H9 (cell line): ENCODE results near the gene THAP11. TPM values are rescaled to one million over a fixed set of nuclear protein-coding genes. Genes with fewer than 3 reads are reported as not detected.
A peak's percentile ranks its signal among the peaks of the same experiment; 100 is the strongest.

ENCODE experiments used
- DNase-seq: peaks from one replicate; pipeline ENCODE4 v3.0.0-alpha.2; 2017
- H2AFZ ChIP-seq: one replicate; pipeline ENCODE4 v1.6.1; 2013; ENCODE audit warnings: mild to moderate bottlenecking, low read length, control low read depth, moderate library complexity
- H2AK5ac ChIP-seq: 2 replicates; pipeline ENCODE4 v1.6.1; 2013; ENCODE audit warnings: low read length, control low read depth, mixed read lengths; ENCODE audit not compliant: insufficient read length
- H2BK120ac ChIP-seq: one replicate; pipeline ENCODE4 v1.6.1; 2013; ENCODE audit warnings: low read depth, mild to moderate bottlenecking, low read length, control low read depth, inconsistent platforms; ENCODE audit not compliant: poor library complexity, severe bottlenecking
- H2BK12ac ChIP-seq: 2 replicates; pipeline ENCODE4 v1.6.1; 2013; ENCODE audit warnings: low read length, control low read depth, mixed read lengths, low read depth; ENCODE audit not compliant: insufficient read length
- H2BK15ac ChIP-seq: 2 replicates; pipeline ENCODE4 v1.6.1; 2013; ENCODE audit warnings: low read depth, low read length, control low read depth
- H2BK20ac ChIP-seq: one replicate; pipeline ENCODE4 v1.6.1; 2013; ENCODE audit warnings: low read depth, mild to moderate bottlenecking, low read length, control low read depth, inconsistent platforms; ENCODE audit not compliant: poor library complexity, severe bottlenecking
- H2BK5ac ChIP-seq: 2 replicates; pipeline ENCODE4 v1.6.1; 2013; ENCODE audit warnings: low read length, control low read depth, mixed read lengths; ENCODE audit not compliant: insufficient read length
- H3K14ac ChIP-seq: 2 replicates; pipeline ENCODE4 v1.6.1; 2013; ENCODE audit warnings: low read length, control low read depth; ENCODE audit not compliant: insufficient read depth
- H3K18ac ChIP-seq: 2 replicates; pipeline ENCODE4 v1.6.1; 2013; ENCODE audit warnings: low read depth, mild to moderate bottlenecking, mixed read lengths, low read length, control low read depth; ENCODE audit not compliant: insufficient read length
- H3K23ac ChIP-seq: 2 replicates; pipeline ENCODE4 v1.6.1; 2013; ENCODE audit warnings: low read length, control low read depth, mixed read lengths, low read depth; ENCODE audit not compliant: insufficient read length
- H3K23me2 ChIP-seq: 2 replicates; pipeline ENCODE4 v1.6.1; 2013; ENCODE audit warnings: low read depth, mild to moderate bottlenecking, mixed read lengths, low read length, control low read depth; ENCODE audit not compliant: insufficient read length, poor library complexity, severe bottlenecking
- H3K27ac ChIP-seq: 2 replicates; pipeline ENCODE4 v1.5.1; 2013; ENCODE audit warnings: low read length, control low read depth, mixed read lengths, low read depth; ENCODE audit not compliant: insufficient read length
- H3K27me3 ChIP-seq: 2 replicates; pipeline ENCODE4 v1.6.1; 2013; ENCODE audit warnings: low read length, control low read depth, inconsistent platforms; ENCODE audit not compliant: insufficient read depth
- H3K4ac ChIP-seq: 2 replicates; pipeline ENCODE4 v1.6.1; 2013; ENCODE audit warnings: low read depth, mild to moderate bottlenecking, control low read depth, inconsistent platforms, low read length, moderate library complexity
- H3K4me1 ChIP-seq: 2 replicates; pipeline ENCODE4 v1.6.1; 2013; ENCODE audit warnings: low read length, control low read depth, inconsistent platforms; ENCODE audit not compliant: insufficient read depth
- H3K4me2 ChIP-seq: 2 replicates; pipeline ENCODE4 v1.6.1; 2013; ENCODE audit warnings: low read length, control low read depth, mixed read lengths; ENCODE audit not compliant: insufficient read length, insufficient read depth
- H3K56ac ChIP-seq: 2 replicates; pipeline ENCODE4 v1.6.1; 2013; ENCODE audit warnings: low read depth, mild to moderate bottlenecking, mixed read lengths, low read length, control low read depth; ENCODE audit not compliant: insufficient read length
- H3K79me1 ChIP-seq: 2 replicates; pipeline ENCODE4 v1.6.1; 2013; ENCODE audit warnings: low read depth, mild to moderate bottlenecking, moderate library complexity, low read length, control low read depth, inconsistent platforms; ENCODE audit not compliant: insufficient read depth, poor library complexity, severe bottlenecking
- H3K79me2 ChIP-seq: 2 replicates; pipeline ENCODE4 v1.6.1; 2013; ENCODE audit warnings: low read length, control low read depth, inconsistent platforms; ENCODE audit not compliant: insufficient read depth
- H3K9ac ChIP-seq: 2 replicates; pipeline ENCODE4 v1.6.1; 2013; ENCODE audit warnings: low read length, control low read depth, mixed read lengths; ENCODE audit not compliant: insufficient read length; ENCODE audit errors: extremely low read depth
- H3K9me3 ChIP-seq: one replicate; pipeline ENCODE4 v1.6.1; 2013; ENCODE audit warnings: low read depth, low read length, inconsistent platforms; ENCODE audit not compliant: control insufficient read depth
- H3T11ph ChIP-seq: one replicate; pipeline ENCODE4 v1.6.1; 2013; ENCODE audit warnings: mild to moderate bottlenecking, low read length, control low read depth, inconsistent platforms
- H4K20me1 ChIP-seq: one replicate; pipeline ENCODE4 v1.6.1; 2013; ENCODE audit not compliant: control insufficient read depth, insufficient read length, insufficient read depth
- H4K5ac ChIP-seq: 2 replicates; pipeline ENCODE4 v1.6.1; 2013; ENCODE audit warnings: low read depth, mild to moderate bottlenecking, mixed read lengths, low read length, control low read depth; ENCODE audit not compliant: insufficient read length
- H4K8ac ChIP-seq: replicated peaks from 2 replicates; pipeline ENCODE4 v1.6.1; 2013; ENCODE audit warnings: low read length, control low read depth, mixed read lengths, low read depth; ENCODE audit not compliant: insufficient read length
- H4K91ac ChIP-seq: 2 replicates; pipeline ENCODE4 v1.6.1; 2013; ENCODE audit warnings: low read depth, mild to moderate bottlenecking, moderate library complexity, mixed read lengths, low read length, control low read depth; ENCODE audit not compliant: insufficient read length
- H3K27ac Mint-ChIP-seq, 3 experiments: 2 replicates in 2 of 3; 3 replicates in 1 of 3; pipeline ENCODE4 v1.8.0; 2020 to 2021; ENCODE audit warnings: mixed read lengths in 3 of 3, mild to moderate bottlenecking in 1 of 3, moderate library complexity in 1 of 3
- H3K27me3 Mint-ChIP-seq: 2 replicates; pipeline ENCODE4 v1.8.0; 2021; ENCODE audit warnings: low read depth, mild to moderate bottlenecking, moderate library complexity, mixed read lengths
- H3K36me3 Mint-ChIP-seq, 3 experiments: 2 replicates in 2 of 3; 3 replicates in 1 of 3; pipeline ENCODE4 v1.8.0; 2020 to 2021; ENCODE audit warnings: low read depth in 3 of 3, mixed read lengths in 3 of 3; ENCODE audit not compliant: insufficient read depth in 1 of 3
- H3K4me1 Mint-ChIP-seq, 2 experiments: 2 replicates each; pipeline ENCODE4 v1.8.0; 2020; ENCODE audit warnings: mixed read lengths in 2 of 2
- H3K4me3 Mint-ChIP-seq, 2 experiments: 2 replicates in 1 of 2; 3 replicates in 1 of 2; pipeline ENCODE4 v1.8.0; 2020 to 2021; ENCODE audit warnings: mild to moderate bottlenecking in 2 of 2, mixed read lengths in 2 of 2, moderate library complexity in 1 of 2
- H3K9me3 Mint-ChIP-seq, 2 experiments: 2 replicates in 1 of 2; 3 replicates in 1 of 2; pipeline ENCODE4 v1.8.0; 2020; ENCODE audit warnings: mild to moderate bottlenecking in 2 of 2, mixed read lengths in 2 of 2, moderate library complexity in 1 of 2
- WGBS: extraction: QIAGEN DNeasy Blood & Tissue Kit; methylation state at CpG from one replicate; pipeline ENCODE4 v1.1.7; 2013; ENCODE audit warnings: missing lambda C conversion rate, low lambda C conversion rate, mixed read lengths; ENCODE audit not compliant: insufficient read length; ENCODE audit errors: extremely low coverage; 5-methylcytosine and 5-hydroxymethylcytosine counted together
- total RNA-seq: library from RNA; stranded (reverse); gene quantifications from 2 replicates; pipeline ENCODE4 v1.2.1, GENCODE V29; 2021
- TF ChIP-seq, protein P1 (sequence below): fragments of 200-600 bp; sonication (generic); conservative IDR thresholded peaks from 3 replicates; pipeline ENCODE4 v1.8.0; 2021; ENCODE audit warnings: antibody characterized with exemption, mild to moderate bottlenecking

Gene THAP11
- total RNA-seq, 1 experiment from 2014 or later, result 48.9 TPM

DNA sequence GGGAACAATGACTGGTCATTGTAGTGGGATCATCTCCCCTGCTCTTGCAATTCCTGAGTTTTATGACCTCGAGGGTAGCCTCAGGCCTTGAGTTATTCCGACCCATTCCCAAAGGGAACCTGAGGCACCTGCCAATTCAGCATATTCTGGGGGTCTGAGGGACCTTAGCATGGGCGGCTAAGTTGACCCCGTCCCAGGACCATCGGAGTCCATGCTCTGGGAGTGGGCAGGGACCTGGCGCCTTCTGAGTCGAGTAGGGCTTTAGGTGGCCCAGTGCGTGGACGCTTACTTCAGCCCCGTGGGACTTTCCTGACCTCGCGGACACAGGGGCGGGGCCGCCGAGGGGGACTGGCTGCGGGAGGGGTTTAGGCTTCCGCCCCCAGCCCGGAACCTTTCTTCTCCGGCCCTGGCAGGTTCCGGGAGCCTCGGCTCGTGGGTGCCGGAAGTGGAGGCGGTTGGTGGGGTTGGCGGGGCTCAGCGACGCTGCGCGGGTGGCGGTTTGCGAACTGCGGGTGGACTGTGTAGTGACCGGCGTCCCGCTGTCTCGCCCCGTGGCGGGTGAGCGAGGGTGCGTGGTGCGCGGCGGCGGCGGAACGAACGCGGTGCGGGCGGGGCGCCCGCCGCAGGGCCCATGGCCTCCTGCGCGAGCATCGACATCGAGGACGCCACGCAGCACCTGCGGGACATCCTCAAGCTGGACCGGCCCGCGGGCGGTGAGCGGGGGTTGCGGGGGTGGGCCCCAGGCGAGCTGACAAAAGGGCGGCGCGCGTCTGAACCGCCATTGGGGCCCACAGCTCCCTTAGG is 30.7 kb downstream of the THAP11 start, which contains the start of gene EDC4:
Gene EDC4, plus strand, starts transcription at position 422 of the 804 bp plus-strand sequence. Its CDS starts 210 bp downstream, at position 632.
- Mint-ChIP-seq H3K27me3 (no peaks in the 10 kb centered on the region), H3K27ac (peak within 1 kb of the TSS; percentile 89 to 98 (median 97); a peak in 6 of 7 replicates), H3K4me1 (peaks cover 11 to 13% of the 10 kb centered on the region in 2 experiments), H3K9me3 (no peaks in the 10 kb centered on the region), H3K4me3 (peak within 1 kb of the TSS; percentile 91 to 96), H3K36me3 (peaks cover 15 to 64% (median 45%) of the 10 kb centered on the region in 3 experiments; a peak in 6 of 7 replicates)
- no peaks in the 10 kb centered on the region; the same call in 1 of the 2 replicates for H3K4me1 ChIP-seq
- peak; percentile 69 for DNase-seq
- no peaks in the 10 kb centered on the region for H4K20me1 ChIP-seq
- H4K91ac ChIP-seq, result no peak within 1 kb of the TSS
- no peaks in the 10 kb centered on the region for H3K27me3 ChIP-seq
- no peak within 1 kb of the TSS for H2AFZ ChIP-seq
- WGBS, result no CpG with 5 or more reads among the region's 72 CpGs
- no peaks in the 10 kb centered on the region for H3K9me3 ChIP-seq
- no peaks in the 10 kb centered on the region for H3K79me1 ChIP-seq
- no peak within 1 kb of the TSS for H2BK20ac ChIP-seq
- H3K18ac ChIP-seq, result no peak within 1 kb of the TSS
- H3T11ph ChIP-seq, result no peak within 1 kb of the TSS
- H3K23ac ChIP-seq, result no peak within 1 kb of the TSS
- H2AK5ac ChIP-seq, result no peak within 1 kb of the TSS
- H4K5ac ChIP-seq, result no peak within 1 kb of the TSS
- H2BK5ac ChIP-seq, result no peak within 1 kb of the TSS
- peak within 1 kb of the TSS; percentile 79 for H3K4me2 ChIP-seq
- H3K23me2 ChIP-seq, result peaks cover 13% of the 10 kb centered on the region
- H3K4ac ChIP-seq, result no peak within 1 kb of the TSS
- TF ChIP-seq, protein P1, sequence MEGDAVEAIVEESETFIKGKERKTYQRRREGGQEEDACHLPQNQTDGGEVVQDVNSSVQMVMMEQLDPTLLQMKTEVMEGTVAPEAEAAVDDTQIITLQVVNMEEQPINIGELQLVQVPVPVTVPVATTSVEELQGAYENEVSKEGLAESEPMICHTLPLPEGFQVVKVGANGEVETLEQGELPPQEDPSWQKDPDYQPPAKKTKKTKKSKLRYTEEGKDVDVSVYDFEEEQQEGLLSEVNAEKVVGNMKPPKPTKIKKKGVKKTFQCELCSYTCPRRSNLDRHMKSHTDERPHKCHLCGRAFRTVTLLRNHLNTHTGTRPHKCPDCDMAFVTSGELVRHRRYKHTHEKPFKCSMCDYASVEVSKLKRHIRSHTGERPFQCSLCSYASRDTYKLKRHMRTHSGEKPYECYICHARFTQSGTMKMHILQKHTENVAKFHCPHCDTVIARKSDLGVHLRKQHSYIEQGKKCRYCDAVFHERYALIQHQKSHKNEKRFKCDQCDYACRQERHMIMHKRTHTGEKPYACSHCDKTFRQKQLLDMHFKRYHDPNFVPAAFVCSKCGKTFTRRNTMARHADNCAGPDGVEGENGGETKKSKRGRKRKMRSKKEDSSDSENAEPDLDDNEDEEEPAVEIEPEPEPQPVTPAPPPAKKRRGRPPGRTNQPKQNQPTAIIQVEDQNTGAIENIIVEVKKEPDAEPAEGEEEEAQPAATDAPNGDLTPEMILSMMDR, result no peak
- peak within 1 kb of the TSS; percentile 79; the same call in 1 of the 2 replicates for H3K14ac ChIP-seq
- no peak within 1 kb of the TSS for H4K8ac ChIP-seq
- no peak within 1 kb of the TSS for H2BK12ac ChIP-seq
- peak within 1 kb of the TSS; percentile 65 for H3K9ac ChIP-seq
- no peak within 1 kb of the TSS for H3K56ac ChIP-seq
- no peak within 1 kb of the TSS for H2BK120ac ChIP-seq
- H3K27ac ChIP-seq, result no peak within 1 kb of the TSS
- H3K79me2 ChIP-seq, result peaks cover 2% of the 10 kb centered on the region; the same call in 1 of the 2 replicates
- H2BK15ac ChIP-seq, result no peak within 1 kb of the TSS
